Ishikawa (cell line): Measurements from ENCODE around the gene ABCC4.

Source experiments
- CEBPB ChIP-seq: IDR thresholded peaks from 2 replicates; pipeline ENCODE4 v1.6.1; 2012
- CREB1 ChIP-seq: IDR thresholded peaks from 2 replicates; pipeline ENCODE4 v1.6.1; 2012; ENCODE audit warnings: low read depth
- EGR1 ChIP-seq: IDR thresholded peaks from 2 replicates; pipeline ENCODE4 v1.6.1; 2012
- EP300 ChIP-seq: IDR thresholded peaks from 2 replicates; pipeline ENCODE4 v1.6.1; 2012; ENCODE audit warnings: borderline replicate concordance
- FOXM1 ChIP-seq: IDR thresholded peaks from 2 replicates; pipeline ENCODE4 v1.6.1; 2012; ENCODE audit warnings: low read depth, borderline replicate concordance
- MAX ChIP-seq: IDR thresholded peaks from 2 replicates; pipeline ENCODE4 v1.6.1; 2012
- NFIC ChIP-seq: IDR thresholded peaks from 2 replicates; pipeline ENCODE4 v1.6.1; 2012
- RAD21 ChIP-seq: IDR thresholded peaks from 2 replicates; pipeline ENCODE4 v1.6.1; 2012; ENCODE audit warnings: low read depth
- REST ChIP-seq: IDR thresholded peaks from 2 replicates; pipeline ENCODE4 v1.6.1; 2012; ENCODE audit warnings: low read depth, mild to moderate bottlenecking
- TAF1 ChIP-seq: IDR thresholded peaks from 2 replicates; pipeline ENCODE4 v1.6.1; 2012; ENCODE audit warnings: low read depth, mild to moderate bottlenecking
- TCF12 ChIP-seq: IDR thresholded peaks from 2 replicates; pipeline ENCODE4 v1.6.1; 2012; ENCODE audit warnings: low read depth
- TEAD4 ChIP-seq: IDR thresholded peaks from 2 replicates; pipeline ENCODE4 v1.6.1; 2012
- USF1 ChIP-seq: IDR thresholded peaks from 2 replicates; pipeline ENCODE4 v1.6.1; 2012
- YY1 ChIP-seq: IDR thresholded peaks from 2 replicates; pipeline ENCODE4 v1.6.1; 2012; ENCODE audit warnings: low read depth
- ZBTB7A ChIP-seq: IDR thresholded peaks from 2 replicates; pipeline ENCODE4 v1.6.1; 2012; ENCODE audit warnings: low read depth

ABCC4 gene

GRCh38 chr13:95327190-95327589, 25.9 kb upstream of the ABCC4 start:
- no peak for TF ChIP-seq RAD21
- TF ChIP-seq CEBPB: no peak
- no peak for TF ChIP-seq REST
- no peak for TF ChIP-seq CREB1
- no peak for TF ChIP-seq NFIC
- no peak for TF ChIP-seq EGR1
- TF ChIP-seq MAX: no peak
- TF ChIP-seq TEAD4: no peak
- TF ChIP-seq ZBTB7A: no peak
- TF ChIP-seq YY1: no peak
- no peak for TF ChIP-seq USF1
- TF ChIP-seq TAF1: no peak
- TF ChIP-seq FOXM1: no peak
- no peak for TF ChIP-seq EP300

- TF ChIP-seq TEAD4 (no peak), TCF12 (no peak), TAF1 (no peak), YY1 (no peak), RAD21 (no peak), FOXM1 (no peak), CREB1 (no peak), ZBTB7A (no peak), REST (no peak), EP300 (no peak), EGR1 (no peak), USF1 (no peak), CEBPB (no peak), MAX (no peak), NFIC (no peak)
These were observed 25.4 kb upstream of the ABCC4 start for GRCh38 chr13:95326695-95327094.

GRCh38 chr13:95325485-95325884, 24.2 kb upstream of the ABCC4 start:
- TF ChIP-seq NFIC (no peak), TCF12 (no peak), FOXM1 (no peak), TEAD4 (no peak), YY1 (no peak), REST (no peak), EGR1 (no peak), TAF1 (no peak), EP300 (no peak), USF1 (no peak), CEBPB (no peak), MAX (no peak), RAD21 (no peak), CREB1 (no peak), ZBTB7A (no peak)
